Activated CD8-positive, alpha-beta T cell treated with anti-CD3 and anti-CD28 coated beads for 36 hours (primary cell): Measurements from ENCODE around the gene ATP5PD. TPM values are rescaled to one million over a fixed set of nuclear protein-coding genes. Genes with fewer than 3 reads are reported as not detected.
A peak's percentile ranks its signal among the peaks of the same experiment; 100 is the strongest.

Experiments
- ATAC-seq: fragments of 200-7000 bp; cut with Tn5 transposase; one replicate; pipeline ENCODE4 v1.10.0; 2021; ENCODE audit warnings: mild to moderate bottlenecking, moderate library complexity
- CTCF ChIA-PET: fragments of 350-600 bp; sonication (Branson Sonifier 250); formaldehyde crosslinking; loops from one replicate; lab custom pipeline; 2021; ENCODE audit warnings: antibody characterized with exemption; lab: Charles Lee
- POLR2A ChIA-PET: fragments of 350-600 bp; sonication (Branson Sonifier 250); formaldehyde crosslinking; loops from one replicate; lab custom pipeline; 2021; ENCODE audit warnings: antibody characterized with exemption; lab: Charles Lee
- DNase-seq: peaks from one replicate; pipeline ENCODE4 v3.0.0-alpha.2; 2020
- H3K27ac Mint-ChIP-seq: one replicate; pipeline ENCODE4 v1.8.0; 2021; ENCODE audit warnings: mild to moderate bottlenecking, mixed read lengths
- H3K27me3 Mint-ChIP-seq: one replicate; pipeline ENCODE4 v1.8.0; 2021; ENCODE audit warnings: mixed read lengths
- H3K36me3 Mint-ChIP-seq: one replicate; pipeline ENCODE4 v1.8.0; 2021; ENCODE audit warnings: low read depth, mixed read lengths
- H3K4me1 Mint-ChIP-seq: one replicate; pipeline ENCODE4 v1.8.0; 2021; ENCODE audit warnings: low read depth, mixed read lengths
- H3K4me3 Mint-ChIP-seq: one replicate; pipeline ENCODE4 v1.8.0; 2021; ENCODE audit warnings: mild to moderate bottlenecking, moderate library complexity, mixed read lengths
- H3K9me3 Mint-ChIP-seq: one replicate; pipeline ENCODE4 v1.8.0; 2021; ENCODE audit warnings: mixed read lengths
- CTCF ChIP-seq: fragments of 200-600 bp; IDR thresholded peaks from one replicate; pipeline ENCODE4 v1.8.0; 2022; ENCODE audit warnings: antibody characterized with exemption, mild to moderate bottlenecking
- intact Hi-C: fragments of 100-400 bp; cut with micrococcal nuclease; formaldehyde crosslinking; loops from one replicate; pipeline ENCODE4 v1.10.0; 2022
- total RNA-seq, 2 experiments: library from RNA; stranded (reverse); gene quantifications; one replicate each; pipeline ENCODE4 v1.2.3, GENCODE V29; 2021

ATP5PD gene
- total RNA-seq, 2 experiments from 2014 or later: 177 to 183 TPM

GRCh38 chr17:75024686-75025397 lies 21.9 kb downstream of the ATP5PD start:
- peak; percentile 53 for ATAC-seq
- no peak overlapping the region for H3K27ac Mint-ChIP-seq
- H3K4me1 Mint-ChIP-seq: peaks cover 13% of the 10 kb centered on the region
- H3K27me3 Mint-ChIP-seq: no peaks in the 10 kb centered on the region
- peaks cover 2% of the 10 kb centered on the region for H3K9me3 Mint-ChIP-seq
- no peak for TF ChIP-seq CTCF
- no peak overlapping the region for H3K4me3 Mint-ChIP-seq
- intact Hi-C loops: no loop called here
- ChIA-PET CTCF (interaction anchor here (0.9 to 4.4 kb wide), 6 partner anchors 13 to 101 kb away, joined by 3 to 26 read pairs (median 5); partner anchors contain the start of genes MRPL58, OTOP2 and USH1G), POLR2A (interaction anchor here (1.1 kb wide), 1 partner anchor 10 kb away, joined by 3 read pairs; no protein-coding TSS in a partner anchor)
- H3K36me3 Mint-ChIP-seq: peaks cover 32% of the 10 kb centered on the region
- DNase-seq: peak; percentile 63

GRCh38 chr17:75020331-75021110 lies 26.2 kb downstream of the ATP5PD start:
- intact Hi-C loops: no loop called here
- no peaks in the 10 kb centered on the region for H3K27me3 Mint-ChIP-seq
- H3K4me1 Mint-ChIP-seq: peaks cover 15% of the 10 kb centered on the region
- no peak overlapping the region for H3K4me3 Mint-ChIP-seq
- H3K36me3 Mint-ChIP-seq: peaks cover 43% of the 10 kb centered on the region
- ATAC-seq (no peak), DNase-seq (no peak)
- no peak overlapping the region for H3K27ac Mint-ChIP-seq
- POLR2A ChIA-PET: no interaction called here
- no peak for TF ChIP-seq CTCF
- CTCF ChIA-PET: interaction anchor here (1.7 kb wide), 1 partner anchor 60 kb away, joined by 5 read pairs; no protein-coding TSS in a partner anchor
- H3K9me3 Mint-ChIP-seq: no peaks in the 10 kb centered on the region

- no peaks in the 10 kb centered on the region for H3K9me3 Mint-ChIP-seq
- peaks cover 38% of the 10 kb centered on the region for H3K36me3 Mint-ChIP-seq
- no peak for DNase-seq
- H3K27me3 Mint-ChIP-seq: no peaks in the 10 kb centered on the region
- CTCF ChIA-PET: interaction anchor here (1.7 kb wide), 1 partner anchor 59 kb away, joined by 5 read pairs; no protein-coding TSS in a partner anchor
- H3K4me1 Mint-ChIP-seq: peaks cover 13% of the 10 kb centered on the region
- intact Hi-C loops: no loop called here
- no peak overlapping the region for H3K27ac Mint-ChIP-seq
- ATAC-seq: no peak
- no peak overlapping the region for H3K4me3 Mint-ChIP-seq
- TF ChIP-seq CTCF: no peak
- POLR2A ChIA-PET: no interaction called here
These were observed 27.1 kb downstream of the ATP5PD start for GRCh38 chr17:75019710-75020109.

- DNase-seq: no peak
- H3K36me3 Mint-ChIP-seq: peaks cover 35% of the 10 kb centered on the region
- TF ChIP-seq CTCF: no peak
- H3K4me3 Mint-ChIP-seq: no peak overlapping the region
- no peak for ATAC-seq
- CTCF ChIA-PET: interaction anchor here (1.7 kb wide), 1 partner anchor 59 kb away, joined by 5 read pairs; no protein-coding TSS in a partner anchor
- peaks cover 12% of the 10 kb centered on the region for H3K4me1 Mint-ChIP-seq
- no peaks in the 10 kb centered on the region for H3K27me3 Mint-ChIP-seq
- no peak overlapping the region for H3K27ac Mint-ChIP-seq
- intact Hi-C loops: no loop called here
- POLR2A ChIA-PET: interaction anchor here (0.6 kb wide), 1 partner anchor 83 kb away, joined by 3 read pairs; no protein-coding TSS in a partner anchor
- H3K9me3 Mint-ChIP-seq: no peaks in the 10 kb centered on the region
These were observed 27.6 kb downstream of the ATP5PD start for GRCh38 chr17:75019146-75019545.
